GM23248 (cell line): ENCODE data around the gene IHH. TPM values are rescaled to one million over a fixed set of nuclear protein-coding genes. Genes with fewer than 3 reads are reported as not detected.

ENCODE experiments used
- DNase-seq: peaks from one replicate; pipeline ENCODE4 v3.0.0-alpha.2; 2015
- H2AFZ ChIP-seq: fragments of 200-600 bp; sonication (generic); 2 replicates; pipeline ENCODE4 v1.6.1; 2016; ENCODE audit warnings: antibody characterized with exemption
- H3F3A ChIP-seq: fragments of 200-600 bp; sonication (generic); 2 replicates; pipeline ENCODE4 v1.6.1; 2016; ENCODE audit warnings: mild to moderate bottlenecking, antibody characterized with exemption, mixed run types; ENCODE audit not compliant: insufficient read depth
- H3K27ac ChIP-seq: fragments of 200-600 bp; sonication (generic); 2 replicates; pipeline ENCODE4 v1.5.1; 2016; ENCODE audit warnings: mild to moderate bottlenecking
- H3K27me3 ChIP-seq: fragments of 200-600 bp; sonication (generic); replicated peaks from 2 replicates; pipeline ENCODE4 v1.6.1; 2016; ENCODE audit warnings: mild to moderate bottlenecking; ENCODE audit not compliant: insufficient read depth
- H3K36me3 ChIP-seq: fragments of 200-600 bp; sonication (generic); 2 replicates; pipeline ENCODE4 v1.6.1; 2016; ENCODE audit warnings: low read depth, mild to moderate bottlenecking
- H3K4me1 ChIP-seq: fragments of 200-600 bp; sonication (generic); 2 replicates; pipeline ENCODE4 v1.6.1; 2016; ENCODE audit warnings: mild to moderate bottlenecking; ENCODE audit not compliant: insufficient read depth
- H3K4me2 ChIP-seq: fragments of 200-600 bp; sonication (generic); one replicate; pipeline ENCODE4 v1.6.1; 2016; ENCODE audit warnings: mild to moderate bottlenecking; ENCODE audit not compliant: unreplicated experiment
- H3K4me3 ChIP-seq: fragments of 200-600 bp; sonication (generic); 2 replicates; pipeline ENCODE4 v1.5.1; 2016; ENCODE audit warnings: mild to moderate bottlenecking
- H3K79me2 ChIP-seq: fragments of 200-600 bp; sonication (generic); 2 replicates; pipeline ENCODE4 v1.6.1; 2016; ENCODE audit warnings: mild to moderate bottlenecking; ENCODE audit not compliant: insufficient read depth
- H3K9ac ChIP-seq: fragments of 200-600 bp; sonication (generic); 2 replicates; pipeline ENCODE4 v1.6.1; 2016; ENCODE audit warnings: mild to moderate bottlenecking
- H3K9me2 ChIP-seq: fragments of 200-600 bp; sonication (generic); 2 replicates; pipeline ENCODE4 v1.6.1; 2016; ENCODE audit warnings: mixed run types, mild to moderate bottlenecking, moderate library complexity; ENCODE audit not compliant: insufficient read depth
- H3K9me3 ChIP-seq: fragments of 200-600 bp; sonication (generic); one replicate; pipeline ENCODE4 v1.6.1; 2017; ENCODE audit warnings: low read depth
- H4K20me1 ChIP-seq: fragments of 200-600 bp; sonication (generic); 2 replicates; pipeline ENCODE4 v1.6.0; 2016; ENCODE audit not compliant: insufficient read depth
- EZH2 ChIP-seq: fragments of 200-600 bp; sonication (generic); IDR thresholded peaks from 2 replicates; pipeline ENCODE4 v1.6.1; 2018; ENCODE audit warnings: antibody characterized with exemption, mild to moderate bottlenecking; ENCODE audit not compliant: insufficient read depth, poor library complexity, severe bottlenecking
- EZH2phosphoT487 ChIP-seq: fragments of 200-600 bp; sonication (generic); IDR thresholded peaks from 2 replicates; pipeline ENCODE4 v1.6.1; 2018; ENCODE audit warnings: antibody characterized with exemption, moderate library complexity, mild to moderate bottlenecking, low read depth; ENCODE audit not compliant: insufficient read depth
- WGBS, 2 experiments: methylation state at CpG; one replicate each; pipeline ENCODE4 v1.1.6; 2015 to 2017; ENCODE audit warnings: low lambda C conversion rate in 2 of 2, low coverage in 1 of 2; ENCODE audit errors: missing lambda C conversion rate in 2 of 2; 5-methylcytosine and 5-hydroxymethylcytosine counted together
- in situ Hi-C: fragments of 300-500 bp; cut with MboI; formaldehyde crosslinking; loops from 2 replicates; pipeline ENCODE4 v1.15.0; 2020
- polyA plus RNA-seq: library from polyadenylated mRNA; unstranded; fragments of >200 nt; fragmentation: Nextera tagmentation; extraction: Ambion mirVana; gene quantifications from 2 replicates; pipeline ENCODE4 v1.2.1, GENCODE V29; 2016
- total RNA-seq: library from RNA; depleted of rRNA; stranded (reverse); fragments of >200 nt; shearing (Covaris generic); gene quantifications from 2 replicates; pipeline ENCODE4 v1.2.3, GENCODE V29; 2014

Gene IHH
- total and polyA plus RNA-seq, 2 experiments from 2014 or later: not detected

DNA sequence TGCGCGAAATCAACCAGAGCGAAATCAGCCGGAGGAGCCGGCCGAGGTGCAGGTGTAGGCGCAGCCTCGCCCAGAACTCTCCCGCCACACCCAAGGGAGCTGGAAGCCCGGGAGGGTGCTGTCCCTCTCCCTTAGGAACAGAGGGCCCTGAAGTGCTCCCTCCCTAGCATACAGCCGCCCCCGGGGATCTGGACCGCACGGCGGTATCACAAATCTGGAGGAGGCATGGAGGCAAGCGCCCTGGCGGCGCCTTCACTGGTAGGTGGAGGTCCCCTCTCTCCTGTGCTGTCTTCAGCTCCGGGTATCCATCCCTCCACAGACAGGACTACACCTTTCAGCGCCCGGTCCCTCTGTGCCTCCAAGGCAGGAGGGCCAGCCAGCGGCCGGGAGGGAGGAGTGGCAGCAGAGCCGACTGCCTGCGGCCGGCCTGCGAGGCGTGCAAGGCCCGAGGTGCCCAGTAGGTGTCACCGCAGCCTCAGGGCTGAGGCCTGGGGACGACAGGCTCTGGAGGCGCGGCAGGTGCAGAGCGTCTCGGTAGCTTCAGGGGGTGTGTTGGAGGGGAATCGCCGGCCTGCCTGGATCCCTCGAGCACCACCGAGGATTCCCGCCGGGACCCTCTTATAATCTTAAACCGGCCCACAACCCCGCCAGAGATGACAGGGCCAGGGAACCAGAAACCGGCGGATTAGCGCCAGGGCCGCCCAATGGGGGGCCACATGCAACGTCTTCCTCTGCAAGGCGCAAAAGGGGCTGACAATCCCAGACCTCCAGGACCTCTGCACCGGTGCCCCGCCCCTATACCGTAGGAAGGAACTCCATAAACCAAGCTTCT lies 2.8 kb downstream of the IHH start:
- WGBS, 2 experiments: 1 to 4% methylated on average over 49 to 50 of the region's 52 CpGs
- H3K9me2 ChIP-seq: no peaks in the 10 kb centered on the region
- no peaks in the 10 kb centered on the region for H3F3A ChIP-seq
- TF ChIP-seq EZH2: peak; percentile 79
- 0 out of 2 replicates have a peak, but pooled peaks have one; percentile 52 for TF ChIP-seq EZH2phosphoT487
- no peaks in the 10 kb centered on the region for H3K9me3 ChIP-seq
- H2AFZ ChIP-seq: no peak overlapping the region
- no peaks in the 10 kb centered on the region for H3K79me2 ChIP-seq
- H3K36me3 ChIP-seq: no peaks in the 10 kb centered on the region
- no peaks in the 10 kb centered on the region for H4K20me1 ChIP-seq
- peak; percentile 82 for DNase-seq
- H3K27me3 ChIP-seq: peaks cover 69% of the 10 kb centered on the region
- H3K4me2 ChIP-seq: peak overlapping the region; percentile 23
- H3K27ac ChIP-seq: no peak overlapping the region
- H3K4me3 ChIP-seq: peak overlapping the region; percentile 49; the same call in 1 of the 2 replicates
- in situ Hi-C loops: no loop called here
- H3K9ac ChIP-seq: no peak overlapping the region
- H3K4me1 ChIP-seq: peaks cover 6% of the 10 kb centered on the region; the same call in 1 of the 2 replicates

- H3F3A ChIP-seq: no peaks in the 10 kb centered on the region
- H4K20me1 ChIP-seq: no peaks in the 10 kb centered on the region
- no peaks in the 10 kb centered on the region for H3K36me3 ChIP-seq
- H3K9me3 ChIP-seq: no peaks in the 10 kb centered on the region
- in situ Hi-C loops: no loop called here
- H3K4me2 ChIP-seq: peak overlapping the region; percentile 23
- no peak overlapping the region for H3K27ac ChIP-seq
- DNase-seq: peak; percentile 39
- 6 to 8% methylated on average over 29 to 40 of the region's 40 CpGs for WGBS, 2 experiments
- no peaks in the 10 kb centered on the region for H3K79me2 ChIP-seq
- H3K9ac ChIP-seq: no peak overlapping the region
- no peak overlapping the region for H2AFZ ChIP-seq
- H3K9me2 ChIP-seq: no peaks in the 10 kb centered on the region
- no peak overlapping the region for H3K4me3 ChIP-seq
- peaks cover 6% of the 10 kb centered on the region; the same call in 1 of the 2 replicates for H3K4me1 ChIP-seq
- peaks cover 62% of the 10 kb centered on the region for H3K27me3 ChIP-seq
- no peak for TF ChIP-seq EZH2phosphoT487
- no peak for TF ChIP-seq EZH2
These were observed 3.6 kb downstream of the IHH start for GRCh38 chr2:219056896-219057708.

GRCh38 chr2:219056176-219056895 lies 4.4 kb downstream of the IHH start:
- H3K79me2 ChIP-seq: no peaks in the 10 kb centered on the region
- 47 to 48% methylated on average over 9 of the region's 9 CpGs for WGBS, 2 experiments
- H3K4me2 ChIP-seq: no peak overlapping the region
- H3K9me3 ChIP-seq: no peaks in the 10 kb centered on the region
- no peak for DNase-seq
- in situ Hi-C loops: no loop called here
- H3K4me3 ChIP-seq: no peak overlapping the region
- H3F3A ChIP-seq: no peaks in the 10 kb centered on the region
- no peaks in the 10 kb centered on the region for H3K9me2 ChIP-seq
- H3K4me1 ChIP-seq: peaks cover 6% of the 10 kb centered on the region; the same call in 1 of the 2 replicates
- no peaks in the 10 kb centered on the region for H4K20me1 ChIP-seq
- no peak for TF ChIP-seq EZH2phosphoT487
- TF ChIP-seq EZH2: no peak
- no peaks in the 10 kb centered on the region for H3K36me3 ChIP-seq
- peaks cover 62% of the 10 kb centered on the region for H3K27me3 ChIP-seq
- H2AFZ ChIP-seq: no peak overlapping the region
- H3K27ac ChIP-seq: no peak overlapping the region
- H3K9ac ChIP-seq: no peak overlapping the region
